Measurements from ENCODE around the gene HIVEP3. TPM values are rescaled to one million over a fixed set of nuclear protein-coding genes. Genes with fewer than 3 reads are reported as not detected.

The HIVEP3 gene
- total RNA-seq, 1 experiment from 2014 or later, result not detected

Other genes starting within 250 kb of the HIVEP3 start
- not detected in 2 replicates for gene GUCA2B, start 234.5 kb upstream of the HIVEP3 start, total RNA-seq (2014; rRNA removed; shearing (Covaris generic); ENCODE audit: low replicate concordance)
- not detected in 2 replicates for gene GUCA2A, start 245.8 kb upstream of the HIVEP3 start, total RNA-seq (2014; rRNA removed; shearing (Covaris generic); ENCODE audit: low replicate concordance)

All from MG63 (cell line).